ENCODE data around the gene PXDC1.

DNA sequence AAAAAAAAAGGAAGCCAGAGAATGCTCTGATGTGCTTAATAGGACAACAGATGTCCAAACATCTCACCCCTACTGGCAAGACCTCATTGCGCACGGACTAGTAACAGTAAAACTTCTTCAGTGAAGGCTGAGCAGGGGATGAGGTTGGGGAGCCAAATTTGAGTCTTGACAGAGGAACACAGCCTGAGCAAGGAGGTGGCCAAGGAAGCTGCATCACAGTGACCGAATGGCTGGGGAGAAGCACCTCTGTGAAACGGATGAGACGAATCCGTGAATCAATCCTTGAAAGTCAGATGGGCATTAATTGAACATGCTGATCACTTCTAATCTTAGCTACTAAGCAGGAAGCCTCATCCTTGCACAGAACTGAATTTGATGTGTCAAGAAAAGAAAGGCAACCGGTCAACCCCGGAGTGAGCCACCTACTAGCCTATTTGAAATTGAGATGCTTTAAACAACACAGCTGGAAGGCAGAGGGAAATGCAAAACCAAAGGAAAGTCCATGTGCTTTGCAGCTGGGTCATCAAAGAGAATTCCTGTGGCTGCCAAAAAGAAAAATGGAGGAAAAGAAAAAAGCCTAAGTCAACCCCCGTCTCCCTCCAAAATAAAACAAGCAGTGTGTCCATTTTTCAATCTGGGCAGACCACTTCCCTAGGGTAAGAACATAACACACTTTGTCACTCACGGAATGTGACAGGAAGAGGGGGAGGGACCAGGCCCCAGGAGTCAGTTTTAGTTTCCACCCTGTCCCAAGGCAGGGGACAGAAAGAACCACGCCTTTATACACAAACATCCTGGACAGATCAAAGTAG lies 29.5 kb downstream of the PXDC1 start:
- TF ChIP-seq, protein P1, sequence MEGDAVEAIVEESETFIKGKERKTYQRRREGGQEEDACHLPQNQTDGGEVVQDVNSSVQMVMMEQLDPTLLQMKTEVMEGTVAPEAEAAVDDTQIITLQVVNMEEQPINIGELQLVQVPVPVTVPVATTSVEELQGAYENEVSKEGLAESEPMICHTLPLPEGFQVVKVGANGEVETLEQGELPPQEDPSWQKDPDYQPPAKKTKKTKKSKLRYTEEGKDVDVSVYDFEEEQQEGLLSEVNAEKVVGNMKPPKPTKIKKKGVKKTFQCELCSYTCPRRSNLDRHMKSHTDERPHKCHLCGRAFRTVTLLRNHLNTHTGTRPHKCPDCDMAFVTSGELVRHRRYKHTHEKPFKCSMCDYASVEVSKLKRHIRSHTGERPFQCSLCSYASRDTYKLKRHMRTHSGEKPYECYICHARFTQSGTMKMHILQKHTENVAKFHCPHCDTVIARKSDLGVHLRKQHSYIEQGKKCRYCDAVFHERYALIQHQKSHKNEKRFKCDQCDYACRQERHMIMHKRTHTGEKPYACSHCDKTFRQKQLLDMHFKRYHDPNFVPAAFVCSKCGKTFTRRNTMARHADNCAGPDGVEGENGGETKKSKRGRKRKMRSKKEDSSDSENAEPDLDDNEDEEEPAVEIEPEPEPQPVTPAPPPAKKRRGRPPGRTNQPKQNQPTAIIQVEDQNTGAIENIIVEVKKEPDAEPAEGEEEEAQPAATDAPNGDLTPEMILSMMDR (IDR thresholded peaks at IDR 0.05), result no peak
- no peak for TF ChIP-seq ZFX (IDR thresholded peaks at IDR 0.05; ENCODE audit: borderline replicate concordance)
